ENCODE measurements around the gene EDNRA.

EDNRA gene

DNA sequence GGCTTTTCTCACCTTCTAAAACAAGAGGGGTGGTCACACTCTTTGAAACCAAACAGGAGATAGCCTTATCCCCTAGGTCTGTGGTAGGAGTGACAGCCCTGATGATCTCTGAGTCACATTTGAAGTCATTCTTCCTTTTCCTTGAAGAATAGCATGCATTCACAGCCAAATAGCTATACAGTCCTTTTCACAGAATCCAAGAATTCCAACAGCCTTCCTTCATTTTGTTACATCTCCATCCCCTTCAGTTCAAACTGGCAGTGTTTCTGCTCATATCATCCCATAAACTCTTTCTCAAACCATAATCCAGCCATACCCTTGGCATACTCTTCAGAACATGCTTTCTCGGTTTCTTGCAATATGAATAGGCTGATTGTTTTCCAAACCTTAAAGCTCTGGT is 103.0 kb downstream of the EDNRA start:
- H3K4me1 Mint-ChIP-seq: no peaks in the 10 kb centered on the region
- H3K27ac Mint-ChIP-seq: no peak overlapping the region
- H3K4me3 Mint-ChIP-seq: no peak overlapping the region
- peaks cover 29% of the 10 kb centered on the region for H3K27me3 Mint-ChIP-seq
- peaks cover 12% of the 10 kb centered on the region for H3K9me3 Mint-ChIP-seq
- ATAC-seq: no peak
- no peaks in the 10 kb centered on the region for H3K36me3 Mint-ChIP-seq

DNA sequence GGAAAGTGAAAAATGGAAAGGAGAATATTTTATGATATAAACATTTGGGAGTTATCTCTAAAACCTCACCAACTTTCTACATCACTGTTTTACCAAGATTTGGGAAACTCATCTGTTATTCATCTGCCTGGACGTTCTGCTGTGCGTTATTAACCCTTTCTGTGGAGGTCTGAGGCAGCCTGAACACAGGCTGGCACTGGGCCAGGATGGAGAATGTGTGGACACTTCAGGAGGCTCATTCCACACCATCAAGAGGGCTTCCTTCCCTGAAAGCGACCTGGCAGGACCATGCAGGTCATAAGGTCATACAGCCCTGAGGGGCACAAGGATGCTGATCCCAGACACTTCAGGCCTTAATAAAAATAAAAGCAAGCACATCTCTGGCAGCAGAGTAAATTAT is 105.1 kb downstream of the EDNRA start:
- Mint-ChIP-seq H3K9me3 (peaks cover 12% of the 10 kb centered on the region), H3K27me3 (peaks cover 29% of the 10 kb centered on the region), H3K4me1 (no peaks in the 10 kb centered on the region), H3K4me3 (no peak overlapping the region), H3K36me3 (no peaks in the 10 kb centered on the region), H3K27ac (no peak overlapping the region)
- ATAC-seq: no peak

DNA sequence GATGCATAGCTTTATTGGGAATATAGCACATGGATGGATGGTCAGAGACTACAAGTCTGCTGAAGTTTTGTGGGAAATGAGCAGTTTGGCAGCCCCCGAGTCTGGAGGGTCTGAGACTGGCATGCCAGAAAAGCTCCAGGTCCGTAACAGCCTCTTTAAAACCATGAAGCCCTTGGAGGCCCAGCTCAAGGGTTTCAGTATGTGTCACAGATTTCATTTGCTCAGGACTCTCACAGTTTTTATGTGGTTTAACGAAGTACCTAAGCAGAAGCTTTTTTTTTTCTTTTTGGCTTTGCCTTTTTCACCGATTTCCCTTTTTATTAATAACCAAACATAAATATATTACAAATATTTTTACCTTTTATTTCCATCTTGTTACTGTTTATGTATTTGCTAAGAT is 105.7 kb downstream of the EDNRA start:
- H3K27ac Mint-ChIP-seq: no peak overlapping the region
- ATAC-seq: no peak
- no peaks in the 10 kb centered on the region for H3K36me3 Mint-ChIP-seq
- H3K4me3 Mint-ChIP-seq: no peak overlapping the region
- H3K9me3 Mint-ChIP-seq: peaks cover 12% of the 10 kb centered on the region
- no peaks in the 10 kb centered on the region for H3K4me1 Mint-ChIP-seq
- H3K27me3 Mint-ChIP-seq: peaks cover 29% of the 10 kb centered on the region

DNA sequence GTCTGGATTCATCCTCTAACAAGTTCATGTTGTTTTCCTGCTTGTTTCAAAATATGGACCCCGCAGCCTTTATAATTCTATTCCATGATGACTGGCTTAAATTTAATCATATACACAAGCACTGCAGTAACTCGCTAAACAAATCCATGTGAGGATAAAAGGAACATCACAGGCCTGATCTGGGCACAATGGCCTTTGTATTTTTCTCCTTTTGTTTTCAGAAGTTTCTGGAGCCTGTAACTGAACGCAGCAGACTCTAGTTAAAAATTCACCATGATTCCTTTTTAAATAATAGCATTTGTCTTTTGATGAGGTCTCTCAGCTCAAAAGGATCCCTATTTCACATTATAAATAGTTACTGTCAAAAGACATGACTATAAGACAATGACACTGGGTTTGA is 106.1 kb downstream of the EDNRA start:
- Mint-ChIP-seq H3K36me3 (no peaks in the 10 kb centered on the region), H3K4me3 (no peak overlapping the region), H3K27ac (no peak overlapping the region), H3K4me1 (no peaks in the 10 kb centered on the region), H3K9me3 (peaks cover 12% of the 10 kb centered on the region), H3K27me3 (peaks cover 29% of the 10 kb centered on the region)
- ATAC-seq: no peak

DNA sequence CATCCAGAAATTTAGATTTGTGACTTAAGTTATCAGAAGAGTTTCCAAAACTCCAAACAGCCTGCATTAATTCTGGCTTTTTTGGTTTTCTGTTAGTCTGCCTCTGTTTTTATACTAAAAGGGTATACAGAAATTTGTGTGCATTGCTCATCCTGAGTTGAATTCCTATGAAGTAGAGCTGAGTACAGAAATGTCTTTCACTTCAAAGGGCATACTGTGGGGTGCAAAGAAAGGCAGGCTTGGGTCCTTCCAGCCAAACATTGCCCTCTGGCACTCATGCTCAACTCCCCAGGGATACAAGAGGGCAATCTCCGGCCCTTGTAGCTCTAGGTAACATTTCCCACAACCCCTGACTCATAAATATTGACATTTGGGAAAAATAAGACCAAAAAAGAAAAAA is 108.7 kb downstream of the EDNRA start:
- ATAC-seq: peak; percentile 47
- H3K4me3 Mint-ChIP-seq: no peak overlapping the region
- H3K4me1 Mint-ChIP-seq: no peaks in the 10 kb centered on the region
- peaks cover 32% of the 10 kb centered on the region for H3K27me3 Mint-ChIP-seq
- no peak overlapping the region for H3K27ac Mint-ChIP-seq
- H3K36me3 Mint-ChIP-seq: no peaks in the 10 kb centered on the region
- peaks cover 6% of the 10 kb centered on the region for H3K9me3 Mint-ChIP-seq

DNA sequence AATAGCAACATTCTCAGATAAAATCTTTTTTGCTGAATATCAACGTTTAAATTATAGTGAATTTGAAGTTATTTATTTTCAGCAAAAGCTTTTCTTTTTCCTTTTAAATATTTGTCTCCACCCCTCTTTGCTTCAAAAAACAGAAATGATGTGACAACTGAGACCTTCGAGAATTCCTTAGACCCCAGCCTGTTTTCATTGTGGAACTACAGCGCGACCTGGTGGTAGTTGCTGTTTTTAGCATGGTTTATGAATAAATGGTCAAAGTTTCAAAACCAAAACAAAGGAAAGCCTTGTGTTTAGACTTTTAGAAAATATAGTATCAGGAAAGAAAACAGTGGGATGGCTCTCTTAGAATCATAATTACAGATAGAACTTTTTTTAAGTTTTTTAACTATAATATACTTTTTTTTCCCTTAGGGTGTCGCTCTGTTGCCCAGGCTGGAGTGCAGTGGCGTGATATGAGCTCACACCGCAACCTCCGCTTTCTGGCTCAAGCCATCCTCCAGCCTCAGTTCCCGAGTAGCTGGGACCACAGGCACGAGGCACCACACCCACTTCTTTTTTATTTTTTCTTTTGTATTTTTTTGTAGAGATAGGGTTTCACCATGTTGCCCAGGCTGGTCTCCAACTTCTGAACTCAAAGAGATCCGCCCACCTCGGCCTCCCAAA is 109.5 kb downstream of the EDNRA start:
- Mint-ChIP-seq H3K27me3 (peaks cover 24% of the 10 kb centered on the region), H3K9me3 (peaks cover 1% of the 10 kb centered on the region), H3K4me1 (no peaks in the 10 kb centered on the region), H3K4me3 (no peak overlapping the region), H3K36me3 (no peaks in the 10 kb centered on the region), H3K27ac (no peak overlapping the region)
- no peak for ATAC-seq

DNA sequence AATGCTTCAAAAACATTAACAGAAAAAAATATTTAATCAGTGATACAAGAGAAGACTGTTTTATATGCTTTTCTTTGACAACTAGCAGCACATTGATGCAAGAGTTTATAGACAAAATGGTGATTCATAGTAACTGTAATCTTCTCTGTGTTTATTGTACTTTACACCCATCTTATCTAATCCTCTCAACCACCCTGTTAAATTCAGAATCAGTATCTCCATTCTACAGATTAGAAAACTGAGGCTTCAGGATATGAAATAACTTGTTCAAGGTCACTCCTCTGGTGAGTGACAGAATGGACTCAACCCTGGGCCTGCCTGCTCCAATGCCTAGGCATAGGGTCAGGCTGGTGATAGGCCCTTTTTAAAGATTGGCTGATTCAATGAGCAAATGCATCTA is 110.2 kb downstream of the EDNRA start:
- Mint-ChIP-seq H3K4me3 (no peak overlapping the region), H3K9me3 (no peaks in the 10 kb centered on the region), H3K27me3 (peaks cover 17% of the 10 kb centered on the region), H3K27ac (no peak overlapping the region), H3K36me3 (no peaks in the 10 kb centered on the region), H3K4me1 (no peaks in the 10 kb centered on the region)
- ATAC-seq: no peak

DNA sequence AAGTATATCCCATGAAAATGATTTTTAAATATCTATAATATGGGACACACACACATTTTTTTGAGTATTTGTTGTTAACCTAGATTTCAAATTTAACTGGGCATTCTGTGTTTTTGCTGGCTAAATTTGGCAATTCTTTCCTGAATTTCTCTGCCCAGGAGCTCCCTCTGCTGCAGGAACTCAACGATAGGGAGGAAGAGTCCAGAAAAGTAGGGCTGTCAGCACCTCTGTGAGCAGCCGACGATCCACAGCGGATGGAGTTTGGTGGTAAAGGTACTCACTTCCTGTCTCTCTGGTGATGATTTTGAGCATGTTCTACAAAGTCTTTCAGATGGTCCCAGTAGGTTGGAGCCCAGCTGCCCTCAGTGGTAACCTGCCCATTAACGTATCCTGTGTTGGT is 113.2 kb downstream of the EDNRA start:
- no peaks in the 10 kb centered on the region for H3K4me1 Mint-ChIP-seq
- no peak overlapping the region for H3K4me3 Mint-ChIP-seq
- H3K27ac Mint-ChIP-seq: no peak overlapping the region
- no peak for ATAC-seq
- no peaks in the 10 kb centered on the region for H3K9me3 Mint-ChIP-seq
- peaks cover 7% of the 10 kb centered on the region for H3K27me3 Mint-ChIP-seq
- no peaks in the 10 kb centered on the region for H3K36me3 Mint-ChIP-seq
